Sigmoid colon (tissue), 7 donors: ENCODE results near the gene OR2AE1. TPM values are rescaled to one million over a fixed set of nuclear protein-coding genes. Genes with fewer than 3 reads are reported as not detected.
"Not testable (repeated sequence)": the region's sequence is repeated elsewhere in the genome, so short reads cannot be mapped to it uniquely, and the experiment has no call there.

ENCODE experiments used
- DNase-seq: peaks from one replicate; pipeline ENCODE4 v3.0.0-alpha.2; 2019
- H3K27ac ChIP-seq, 4 donors: fragments of 200-600 bp; sonication (generic); one replicate each; pipeline ENCODE4 v1.5.1; 2016 to 2019; ENCODE audit warnings: mild to moderate bottlenecking in 1 of 4
- H3K27me3 ChIP-seq, 3 donors: fragments of 200-600 bp; sonication (generic); one replicate each; pipeline ENCODE4 v1.5.1; 2019; ENCODE audit warnings: mild to moderate bottlenecking in 1 of 3
- H3K36me3 ChIP-seq, 4 donors: fragments of 200-600 bp; sonication (generic); one replicate each; pipeline ENCODE4 v1.5.1; 2016 to 2019
- H3K4me1 ChIP-seq, 4 donors: fragments of 200-600 bp; sonication (generic); one replicate each; pipeline ENCODE4 v1.5.1; 2017 to 2019
- H3K4me3 ChIP-seq, 4 donors: fragments of 200-600 bp; sonication (generic); one replicate each; pipeline ENCODE4 v1.5.1; 2017 to 2019; ENCODE audit warnings: mild to moderate bottlenecking in 2 of 4, moderate library complexity in 1 of 4
- H3K9me3 ChIP-seq, 4 donors: fragments of 200-600 bp in 3 of 4; sonication (generic) in 3 of 4; one replicate each; pipeline versions ENCODE4 v1.5.1 to v1.6.1; 2013 to 2019
- CTCF ChIP-seq, 4 experiments: fragments of 450-650 bp in 3 of 4; fragments of 200-600 bp in 1 of 4; IDR thresholded peaks; one replicate each; pipeline ENCODE4 v1.5.1; 2016 to 2019; ENCODE audit warnings: antibody characterized with exemption in 4 of 4, mild to moderate bottlenecking in 3 of 4, moderate library complexity in 2 of 4
- EP300 ChIP-seq, 4 donors: sonication (generic); formaldehyde crosslinking; IDR thresholded peaks; one replicate each; pipeline ENCODE4 v1.6.1; 2017; ENCODE audit warnings: antibody characterized with exemption in 4 of 4
- POLR2A ChIP-seq, 2 donors: fragments of 450-650 bp; IDR thresholded peaks; one replicate each; pipeline ENCODE4 v1.6.1; 2016; ENCODE audit warnings: antibody characterized with exemption in 2 of 2, mild to moderate bottlenecking in 2 of 2, moderate library complexity in 2 of 2
- POLR2AphosphoS5 ChIP-seq, 4 donors: sonication (generic); formaldehyde crosslinking; IDR thresholded peaks; one replicate each; pipeline ENCODE4 v1.6.1; 2017; ENCODE audit warnings: antibody characterized with exemption in 4 of 4
- WGBS, 2 donors: extraction: QIAGEN DNeasy Blood & Tissue Kit; methylation state at CpG; one replicate each; pipeline ENCODE4 v1.1.7; 2013; 5-methylcytosine and 5-hydroxymethylcytosine counted together
- intact Hi-C: fragments of 100-400 bp; cut with DNase I; formaldehyde crosslinking; loops from one replicate; pipeline ENCODE4 v1.15.1; 2023
- polyA plus RNA-seq, 3 donors: library from polyadenylated mRNA; stranded (reverse); fragments of 200-250 nt; gene quantifications; one replicate each; pipeline ENCODE4 v1.2.3, GENCODE V29; 2013
- total RNA-seq, 4 donors: library from RNA; depleted of rRNA; stranded (reverse); fragments of >200 nt; gene quantifications; one replicate each; pipeline ENCODE4 v1.1.0, GENCODE V29; 2016
- donor health status: healthy with polysubstance abuse.
- donor health status: Bipolar disorder and iron deficiency.
- donor health status: healthy.

OR2AE1 gene
- total and polyA plus RNA-seq, 7 donors: 0.06 TPM; not detected in 6

- Histone ChIP-seq H3K36me3 (peaks cover 18 to 60% (median 31%) of the 10 kb centered on the region in 4 donors), H3K9me3 (no peaks in the 10 kb centered on the region), H3K27ac (no peak overlapping the region), H3K4me3 (no peak overlapping the region), H3K4me1 (no peaks in the 10 kb centered on the region), H3K27me3 (no peaks in the 10 kb centered on the region)
- no peak for DNase-seq
- intact Hi-C loops: no loop called here
- no peak for TF ChIP-seq EP300 (IDR thresholded peaks at IDR 0.05)
- no peak for TF ChIP-seq POLR2AphosphoS5 (IDR thresholded peaks at IDR 0.05)
- TF ChIP-seq CTCF (IDR thresholded peaks at IDR 0.05): no peak
- TF ChIP-seq POLR2A (IDR thresholded peaks at IDR 0.05): no peak
- 87 to 90% methylated on average over 3 of the region's 3 CpGs for WGBS, 2 donors
Measured at GRCh38 chr7:99898836-99899235, 22.0 kb upstream of the OR2AE1 start.

- no peak for DNase-seq
- Histone ChIP-seq H3K27ac (no peak overlapping the region), H3K4me1 (no peaks in the 10 kb centered on the region), H3K36me3 (peaks cover 15 to 52% (median 25%) of the 10 kb centered on the region in 4 donors), H3K27me3 (no peaks in the 10 kb centered on the region), H3K9me3 (no peaks in the 10 kb centered on the region), H3K4me3 (no peak overlapping the region)
- TF ChIP-seq POLR2A (IDR thresholded peaks at IDR 0.05) (no peak), EP300 (IDR thresholded peaks at IDR 0.05) (no peak), CTCF (IDR thresholded peaks at IDR 0.05) (no peak), POLR2AphosphoS5 (IDR thresholded peaks at IDR 0.05) (no peak)
- intact Hi-C loops: no loop called here
- WGBS, 2 donors: 94 to 95% methylated on average over 2 of the region's 2 CpGs
Measured at GRCh38 chr7:99898023-99898357, 21.2 kb upstream of the OR2AE1 start.

GRCh38 chr7:99897322-99898022, 20.6 kb upstream of the OR2AE1 start:
- TF ChIP-seq POLR2A (IDR thresholded peaks at IDR 0.05): no peak
- TF ChIP-seq POLR2AphosphoS5 (IDR thresholded peaks at IDR 0.05): no peak
- TF ChIP-seq EP300 (IDR thresholded peaks at IDR 0.05): no peak
- TF ChIP-seq CTCF (IDR thresholded peaks at IDR 0.05): no peak
- WGBS, 2 donors: 91 to 94% methylated on average over 6 of the region's 6 CpGs

GRCh38 chr7:99894738-99895137, 17.9 kb upstream of the OR2AE1 start:
- intact Hi-C loops: no loop called here
- H3K4me3 ChIP-seq: no peak overlapping the region
- H3K9me3 ChIP-seq: no peaks in the 10 kb centered on the region
- no peak overlapping the region for H3K27ac ChIP-seq
- no peak for DNase-seq
- no peak for TF ChIP-seq CTCF (IDR thresholded peaks at IDR 0.05)
- TF ChIP-seq POLR2A (IDR thresholded peaks at IDR 0.05): no peak
- no peak for TF ChIP-seq POLR2AphosphoS5 (IDR thresholded peaks at IDR 0.05)
- no peak for TF ChIP-seq EP300 (IDR thresholded peaks at IDR 0.05)
- H3K27me3 ChIP-seq: no peaks in the 10 kb centered on the region
- H3K36me3 ChIP-seq: peaks cover 5 to 46% (median 7%) of the 10 kb centered on the region in 4 donors
- H3K4me1 ChIP-seq: no peaks in the 10 kb centered on the region

More at GRCh38 chr7:99897322-99898022, 20.6 kb upstream of the OR2AE1 start:
- H3K9me3 ChIP-seq: no peaks in the 10 kb centered on the region
- no peaks in the 10 kb centered on the region for H3K27me3 ChIP-seq
- intact Hi-C loops: no loop called here
- H3K36me3 ChIP-seq: peaks cover 10 to 47% (median 20%) of the 10 kb centered on the region in 4 donors
- H3K4me1 ChIP-seq: no peaks in the 10 kb centered on the region
- H3K27ac ChIP-seq: no peak overlapping the region
- no peak for DNase-seq
- no peak overlapping the region for H3K4me3 ChIP-seq

- DNase-seq: no peak
- Histone ChIP-seq H3K4me1 (no peaks in the 10 kb centered on the region), H3K36me3 (peaks cover 5 to 38% (median 9%) of the 10 kb centered on the region in 4 donors), H3K4me3 (no peak overlapping the region), H3K27me3 (no peaks in the 10 kb centered on the region), H3K9me3 (no peaks in the 10 kb centered on the region), H3K27ac (no peak overlapping the region)
- WGBS, 2 donors: 65 to 80% methylated on average over 5 of the region's 5 CpGs
- intact Hi-C loops: no loop called here
- no peak for TF ChIP-seq CTCF (IDR thresholded peaks at IDR 0.05)
- TF ChIP-seq EP300 (IDR thresholded peaks at IDR 0.05): no peak
- no peak for TF ChIP-seq POLR2A (IDR thresholded peaks at IDR 0.05)
- no peak for TF ChIP-seq POLR2AphosphoS5 (IDR thresholded peaks at IDR 0.05)
Measured at GRCh38 chr7:99893280-99893679, 16.4 kb upstream of the OR2AE1 start.

GRCh38 chr7:99890348-99890747, 13.5 kb upstream of the OR2AE1 start:
- H3K27me3 ChIP-seq, H3K4me3 ChIP-seq, intact Hi-C loops, H3K9me3 ChIP-seq, H3K27ac ChIP-seq, H3K4me1 ChIP-seq, DNase-seq: not testable (repeated sequence)
- WGBS, 2 donors: 96 to 97% methylated on average over 2 of the region's 2 CpGs
- peaks cover 5 to 32% (median 9%) of the 10 kb centered on the region in 4 donors for H3K36me3 ChIP-seq

- peaks cover 5 to 32% (median 9%) of the 10 kb centered on the region in 4 donors for H3K36me3 ChIP-seq
- 86 to 92% methylated on average over 28 to 29 of the region's 29 CpGs for WGBS, 2 donors
- intact Hi-C loops: not testable (repeated sequence)
Measured at GRCh38 chr7:99888366-99888765, 11.5 kb upstream of the OR2AE1 start.

More at GRCh38 chr7:99888366-99888765, 11.5 kb upstream of the OR2AE1 start:
- not testable (repeated sequence) for H3K4me1 ChIP-seq, H3K27me3 ChIP-seq, H3K9me3 ChIP-seq, DNase-seq, H3K4me3 ChIP-seq, H3K27ac ChIP-seq
